GM23248 (cell line): ENCODE measurements around the gene TNFRSF1A. TPM values are rescaled to one million over a fixed set of nuclear protein-coding genes. Genes with fewer than 3 reads are reported as not detected.

Experiments used
- DNase-seq: peaks from one replicate; pipeline ENCODE4 v3.0.0-alpha.2; 2015
- H2AFZ ChIP-seq: fragments of 200-600 bp; sonication (generic); 2 replicates; pipeline ENCODE4 v1.6.1; 2016; ENCODE audit warnings: antibody characterized with exemption
- H3F3A ChIP-seq: fragments of 200-600 bp; sonication (generic); 2 replicates; pipeline ENCODE4 v1.6.1; 2016; ENCODE audit warnings: mild to moderate bottlenecking, antibody characterized with exemption, mixed run types; ENCODE audit not compliant: insufficient read depth
- H3K27ac ChIP-seq: fragments of 200-600 bp; sonication (generic); 2 replicates; pipeline ENCODE4 v1.5.1; 2016; ENCODE audit warnings: mild to moderate bottlenecking
- H3K27me3 ChIP-seq: fragments of 200-600 bp; sonication (generic); replicated peaks from 2 replicates; pipeline ENCODE4 v1.6.1; 2016; ENCODE audit warnings: mild to moderate bottlenecking; ENCODE audit not compliant: insufficient read depth
- H3K36me3 ChIP-seq: fragments of 200-600 bp; sonication (generic); 2 replicates; pipeline ENCODE4 v1.6.1; 2016; ENCODE audit warnings: low read depth, mild to moderate bottlenecking
- H3K4me1 ChIP-seq: fragments of 200-600 bp; sonication (generic); 2 replicates; pipeline ENCODE4 v1.6.1; 2016; ENCODE audit warnings: mild to moderate bottlenecking; ENCODE audit not compliant: insufficient read depth
- H3K4me2 ChIP-seq: fragments of 200-600 bp; sonication (generic); one replicate; pipeline ENCODE4 v1.6.1; 2016; ENCODE audit warnings: mild to moderate bottlenecking; ENCODE audit not compliant: unreplicated experiment
- H3K4me3 ChIP-seq: fragments of 200-600 bp; sonication (generic); 2 replicates; pipeline ENCODE4 v1.5.1; 2016; ENCODE audit warnings: mild to moderate bottlenecking
- H3K79me2 ChIP-seq: fragments of 200-600 bp; sonication (generic); 2 replicates; pipeline ENCODE4 v1.6.1; 2016; ENCODE audit warnings: mild to moderate bottlenecking; ENCODE audit not compliant: insufficient read depth
- H3K9ac ChIP-seq: fragments of 200-600 bp; sonication (generic); 2 replicates; pipeline ENCODE4 v1.6.1; 2016; ENCODE audit warnings: mild to moderate bottlenecking
- H3K9me2 ChIP-seq: fragments of 200-600 bp; sonication (generic); 2 replicates; pipeline ENCODE4 v1.6.1; 2016; ENCODE audit warnings: mixed run types, mild to moderate bottlenecking, moderate library complexity; ENCODE audit not compliant: insufficient read depth
- H3K9me3 ChIP-seq: fragments of 200-600 bp; sonication (generic); one replicate; pipeline ENCODE4 v1.6.1; 2017; ENCODE audit warnings: low read depth
- H4K20me1 ChIP-seq: fragments of 200-600 bp; sonication (generic); 2 replicates; pipeline ENCODE4 v1.6.0; 2016; ENCODE audit not compliant: insufficient read depth
- EZH2 ChIP-seq: fragments of 200-600 bp; sonication (generic); IDR thresholded peaks from 2 replicates; pipeline ENCODE4 v1.6.1; 2018; ENCODE audit warnings: antibody characterized with exemption, mild to moderate bottlenecking; ENCODE audit not compliant: insufficient read depth, poor library complexity, severe bottlenecking
- EZH2phosphoT487 ChIP-seq: fragments of 200-600 bp; sonication (generic); IDR thresholded peaks from 2 replicates; pipeline ENCODE4 v1.6.1; 2018; ENCODE audit warnings: antibody characterized with exemption, moderate library complexity, mild to moderate bottlenecking, low read depth; ENCODE audit not compliant: insufficient read depth
- WGBS, 2 experiments: methylation state at CpG; one replicate each; pipeline ENCODE4 v1.1.6; 2015 to 2017; ENCODE audit warnings: low lambda C conversion rate in 2 of 2, low coverage in 1 of 2; ENCODE audit errors: missing lambda C conversion rate in 2 of 2; 5-methylcytosine and 5-hydroxymethylcytosine counted together
- in situ Hi-C: fragments of 300-500 bp; cut with MboI; formaldehyde crosslinking; loops from 2 replicates; pipeline ENCODE4 v1.15.0; 2020
- polyA plus RNA-seq: library from polyadenylated mRNA; unstranded; fragments of >200 nt; fragmentation: Nextera tagmentation; extraction: Ambion mirVana; gene quantifications from 2 replicates; pipeline ENCODE4 v1.2.1, GENCODE V29; 2016
- total RNA-seq: library from RNA; depleted of rRNA; stranded (reverse); fragments of >200 nt; shearing (Covaris generic); gene quantifications from 2 replicates; pipeline ENCODE4 v1.2.3, GENCODE V29; 2014

The TNFRSF1A gene
- total and polyA plus RNA-seq, 2 experiments from 2014 or later: 183 to 343 TPM

DNA sequence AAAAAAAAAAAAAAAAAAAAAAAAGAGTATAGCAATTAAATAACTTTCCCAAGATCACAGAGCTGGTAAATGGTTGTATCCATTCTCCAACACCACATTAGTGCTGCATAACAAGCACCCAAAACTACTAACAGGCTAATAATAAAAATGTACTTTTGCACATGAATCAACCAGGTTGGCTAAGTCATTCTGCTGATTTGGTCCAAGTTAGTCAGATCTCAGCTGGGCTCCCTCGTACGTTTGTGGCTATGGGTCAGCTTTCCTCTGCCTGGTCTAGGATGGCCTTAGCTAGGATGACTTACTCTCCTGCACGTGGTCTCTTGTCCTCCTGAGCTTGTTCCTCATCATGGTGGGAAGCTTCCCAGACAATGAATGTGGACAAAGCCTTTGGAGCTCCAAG, 39.3 kb downstream of the TNFRSF1A start:
- H3K36me3 ChIP-seq: no peaks in the 10 kb centered on the region
- in situ Hi-C loops: no loop called here
- H2AFZ ChIP-seq: no peak overlapping the region
- no peaks in the 10 kb centered on the region for H3K27me3 ChIP-seq
- no peak overlapping the region for H3K4me3 ChIP-seq
- no peak overlapping the region for H3K27ac ChIP-seq
- peak; percentile 54 for DNase-seq
- H3K9me3 ChIP-seq: no peaks in the 10 kb centered on the region
- no peaks in the 10 kb centered on the region for H3K79me2 ChIP-seq
- H3F3A ChIP-seq: peaks cover 5% of the 10 kb centered on the region; the same call in 1 of the 2 replicates
- H3K4me2 ChIP-seq: no peak overlapping the region
- 40 to 42% methylated on average over 3 of the region's 3 CpGs for WGBS, 2 experiments
- no peaks in the 10 kb centered on the region for H3K9me2 ChIP-seq
- peaks cover 5% of the 10 kb centered on the region; the same call in 1 of the 2 replicates for H3K4me1 ChIP-seq
- H3K9ac ChIP-seq: no peak overlapping the region
- TF ChIP-seq EZH2: no peak
- TF ChIP-seq EZH2phosphoT487: no peak
- no peaks in the 10 kb centered on the region for H4K20me1 ChIP-seq

DNA sequence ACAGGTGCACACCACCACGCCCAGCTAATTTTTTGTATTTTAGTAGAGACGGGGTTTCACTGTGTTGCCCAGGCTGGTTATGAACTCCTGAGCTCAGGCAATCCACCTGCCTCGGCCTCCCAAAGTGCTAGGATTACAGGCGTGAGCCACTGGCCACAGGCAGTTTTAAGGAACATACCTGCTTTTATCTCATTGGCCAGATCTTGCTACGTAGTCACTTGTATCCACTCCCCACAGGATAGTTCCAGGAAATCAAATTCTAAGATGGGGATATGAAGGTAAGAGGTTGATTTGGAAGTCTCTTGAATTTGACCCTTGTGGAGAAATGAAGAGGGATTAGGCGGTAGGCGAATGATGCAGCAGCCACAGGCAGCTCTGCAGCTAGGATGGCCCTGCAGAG, 40.2 kb downstream of the TNFRSF1A start:
- in situ Hi-C loops: no loop called here
- H3K27ac ChIP-seq: no peak overlapping the region
- no peaks in the 10 kb centered on the region for H4K20me1 ChIP-seq
- no peak for DNase-seq
- no peak overlapping the region for H3K9ac ChIP-seq
- WGBS, 2 experiments: 91 to 95% methylated on average over 7 of the region's 7 CpGs
- H3K79me2 ChIP-seq: no peaks in the 10 kb centered on the region
- H2AFZ ChIP-seq: no peak overlapping the region
- H3F3A ChIP-seq: peaks cover 5% of the 10 kb centered on the region; the same call in 1 of the 2 replicates
- H3K4me2 ChIP-seq: no peak overlapping the region
- no peaks in the 10 kb centered on the region for H3K27me3 ChIP-seq
- peaks cover 6% of the 10 kb centered on the region; the same call in 1 of the 2 replicates for H3K4me1 ChIP-seq
- TF ChIP-seq EZH2 (no peak), EZH2phosphoT487 (no peak)
- no peak overlapping the region for H3K4me3 ChIP-seq
- no peaks in the 10 kb centered on the region for H3K9me3 ChIP-seq
- H3K36me3 ChIP-seq: no peaks in the 10 kb centered on the region
- no peaks in the 10 kb centered on the region for H3K9me2 ChIP-seq

GRCh38 chr12:6297170-6297569, 44.7 kb downstream of the TNFRSF1A start:
- no peaks in the 10 kb centered on the region for H3K79me2 ChIP-seq
- in situ Hi-C loops: no loop called here
- H3K4me2 ChIP-seq: no peak overlapping the region
- no peak for DNase-seq
- TF ChIP-seq EZH2 (no peak), EZH2phosphoT487 (no peak)
- H3K27ac ChIP-seq: no peak overlapping the region
- peaks cover 30% of the 10 kb centered on the region for H3K4me1 ChIP-seq
- H3F3A ChIP-seq: peaks cover 21% of the 10 kb centered on the region; the same call in 1 of the 2 replicates
- H3K4me3 ChIP-seq: no peak overlapping the region
- 87 to 88% methylated on average over 9 to 10 of the region's 10 CpGs for WGBS, 2 experiments
- no peaks in the 10 kb centered on the region for H3K9me2 ChIP-seq
- H4K20me1 ChIP-seq: no peaks in the 10 kb centered on the region
- no peaks in the 10 kb centered on the region for H3K9me3 ChIP-seq
- no peaks in the 10 kb centered on the region for H3K36me3 ChIP-seq
- 0 out of 2 replicates have a peak overlapping the region, but pooled peaks have one; percentile 2 for H2AFZ ChIP-seq
- no peak overlapping the region for H3K9ac ChIP-seq
- no peaks in the 10 kb centered on the region for H3K27me3 ChIP-seq

DNA sequence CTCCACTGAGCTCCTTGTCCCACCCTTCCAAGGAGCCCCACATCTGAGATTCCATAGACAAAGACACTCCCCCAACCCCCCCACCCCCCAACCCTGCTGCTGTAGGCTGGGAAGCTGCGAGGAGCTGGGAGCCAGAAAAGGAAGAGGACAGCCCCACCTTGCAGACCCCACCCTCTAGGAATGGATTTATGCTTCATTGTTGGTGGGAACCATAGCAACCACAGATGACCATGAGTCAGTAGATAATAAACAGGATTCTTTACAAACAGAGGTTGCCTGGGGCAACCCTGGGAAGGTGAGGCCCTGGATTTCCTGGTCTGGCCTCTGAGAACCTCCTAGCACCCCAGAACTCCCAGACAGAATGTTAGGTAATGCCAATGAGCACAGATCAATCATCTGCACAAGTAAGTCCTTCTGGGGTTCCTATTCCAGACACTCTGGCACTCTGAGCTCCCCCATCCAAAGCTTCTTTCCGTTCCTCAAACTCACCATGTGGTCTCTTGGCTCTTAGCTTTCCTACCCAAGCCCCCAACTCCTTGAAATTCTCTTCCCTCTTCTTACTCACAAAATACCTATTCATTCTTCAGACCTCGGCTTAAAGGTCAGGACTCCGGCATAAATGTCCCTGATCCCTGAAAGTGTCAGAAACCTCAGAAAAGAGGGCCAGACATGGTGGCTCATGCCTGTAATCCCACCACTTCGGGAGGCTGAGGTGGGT, 46.6 kb downstream of the TNFRSF1A start:
- no peaks in the 10 kb centered on the region for H3K27me3 ChIP-seq
- peaks cover 30% of the 10 kb centered on the region for H3K4me1 ChIP-seq
- no peaks in the 10 kb centered on the region for H3K9me2 ChIP-seq
- no peak overlapping the region for H3K4me3 ChIP-seq
- no peaks in the 10 kb centered on the region for H3K36me3 ChIP-seq
- peak; percentile 93 for DNase-seq
- peak overlapping the region; percentile 60 for H3K9ac ChIP-seq
- no peaks in the 10 kb centered on the region for H3K79me2 ChIP-seq
- H3K4me2 ChIP-seq: peak overlapping the region; percentile 29
- H3K9me3 ChIP-seq: no peaks in the 10 kb centered on the region
- TF ChIP-seq EZH2 (no peak), EZH2phosphoT487 (no peak)
- H3F3A ChIP-seq: peaks cover 26% of the 10 kb centered on the region; the same call in 1 of the 2 replicates
- peak overlapping the region; percentile 41; the same call in 1 of the 2 replicates for H3K27ac ChIP-seq
- no peaks in the 10 kb centered on the region for H4K20me1 ChIP-seq
- in situ Hi-C loops: no loop called here
- H2AFZ ChIP-seq: no peak overlapping the region
- 58 to 66% methylated on average over 5 of the region's 5 CpGs for WGBS, 2 experiments
